Neural crest cell (in vitro differentiated cells): ENCODE measurements around the gene DYNLL1. TPM values are rescaled to one million over a fixed set of nuclear protein-coding genes. Genes with fewer than 3 reads are reported as not detected.
"Not testable (repeated sequence)": the region's sequence is repeated elsewhere in the genome, so short reads cannot be mapped to it uniquely, and the experiment has no call there.

Source experiments
- DNase-seq: peaks from one replicate; pipeline ENCODE4 v3.0.0; 2021; ENCODE audit warnings: low read depth, mixed read lengths, low spot score
- H3K27ac Mint-ChIP-seq: one replicate; pipeline ENCODE4 v1.8.0; 2021; ENCODE audit warnings: mild to moderate bottlenecking, mixed read lengths; ENCODE audit not compliant: unreplicated experiment
- H3K27me3 Mint-ChIP-seq: 2 replicates; pipeline ENCODE4 v1.8.0; 2021; ENCODE audit warnings: low read depth, mild to moderate bottlenecking, mixed read lengths
- H3K36me3 Mint-ChIP-seq: 2 replicates; pipeline ENCODE4 v1.8.0; 2021; ENCODE audit warnings: low read depth, mild to moderate bottlenecking, mixed read lengths
- H3K4me1 Mint-ChIP-seq: 2 replicates; pipeline ENCODE4 v1.8.0; 2021; ENCODE audit warnings: mixed read lengths
- H3K4me3 Mint-ChIP-seq: one replicate; pipeline ENCODE4 v1.8.0; 2021; ENCODE audit warnings: mild to moderate bottlenecking, mixed read lengths
- H3K9me3 Mint-ChIP-seq: 2 replicates; pipeline ENCODE4 v1.8.0; 2021; ENCODE audit warnings: mixed read lengths
- total RNA-seq: library from RNA; stranded (reverse); gene quantifications from 2 replicates; pipeline ENCODE4 v1.2.1, GENCODE V29; 2021
- TF ChIP-seq, protein P1 (sequence below): fragments of 200-600 bp; sonication (generic); conservative IDR thresholded peaks from 2 replicates; pipeline ENCODE4 v1.5.0; 2021; ENCODE audit warnings: antibody characterized with exemption, mild to moderate bottlenecking

The DYNLL1 gene
- total RNA-seq, 1 donor from 2014 or later = 375 TPM

DNA sequence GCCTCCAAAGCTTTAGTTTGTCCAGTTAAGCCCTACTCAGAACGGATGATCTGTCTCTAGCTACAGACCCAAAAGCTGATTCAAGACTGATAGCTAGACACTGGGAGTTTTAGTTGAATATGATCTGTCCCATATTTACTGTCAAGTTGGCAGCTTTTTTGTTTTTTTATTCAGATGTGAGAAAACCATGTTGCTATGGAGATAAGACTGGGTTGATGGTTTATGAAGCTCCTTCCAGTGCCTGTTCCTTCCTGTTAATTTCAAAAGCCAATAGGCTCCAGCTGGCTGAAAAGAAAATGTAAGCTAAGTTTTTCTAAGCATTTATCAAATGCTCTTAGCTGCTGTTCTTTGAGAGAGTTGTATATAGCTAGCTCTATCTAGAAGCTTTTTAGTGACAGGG is 4.7 kb downstream of the DYNLL1 start:
- DNase-seq = no peak
- H3K27me3 Mint-ChIP-seq = no peaks in the 10 kb centered on the region
- H3K4me3 Mint-ChIP-seq = peak overlapping the region; percentile 42
- TF ChIP-seq, protein P1, sequence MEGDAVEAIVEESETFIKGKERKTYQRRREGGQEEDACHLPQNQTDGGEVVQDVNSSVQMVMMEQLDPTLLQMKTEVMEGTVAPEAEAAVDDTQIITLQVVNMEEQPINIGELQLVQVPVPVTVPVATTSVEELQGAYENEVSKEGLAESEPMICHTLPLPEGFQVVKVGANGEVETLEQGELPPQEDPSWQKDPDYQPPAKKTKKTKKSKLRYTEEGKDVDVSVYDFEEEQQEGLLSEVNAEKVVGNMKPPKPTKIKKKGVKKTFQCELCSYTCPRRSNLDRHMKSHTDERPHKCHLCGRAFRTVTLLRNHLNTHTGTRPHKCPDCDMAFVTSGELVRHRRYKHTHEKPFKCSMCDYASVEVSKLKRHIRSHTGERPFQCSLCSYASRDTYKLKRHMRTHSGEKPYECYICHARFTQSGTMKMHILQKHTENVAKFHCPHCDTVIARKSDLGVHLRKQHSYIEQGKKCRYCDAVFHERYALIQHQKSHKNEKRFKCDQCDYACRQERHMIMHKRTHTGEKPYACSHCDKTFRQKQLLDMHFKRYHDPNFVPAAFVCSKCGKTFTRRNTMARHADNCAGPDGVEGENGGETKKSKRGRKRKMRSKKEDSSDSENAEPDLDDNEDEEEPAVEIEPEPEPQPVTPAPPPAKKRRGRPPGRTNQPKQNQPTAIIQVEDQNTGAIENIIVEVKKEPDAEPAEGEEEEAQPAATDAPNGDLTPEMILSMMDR = no peak
- H3K27ac Mint-ChIP-seq = no peak overlapping the region
- no peaks in the 10 kb centered on the region for H3K9me3 Mint-ChIP-seq
- peaks cover 20% of the 10 kb centered on the region for H3K4me1 Mint-ChIP-seq
- H3K36me3 Mint-ChIP-seq = peaks cover 13% of the 10 kb centered on the region

DNA sequence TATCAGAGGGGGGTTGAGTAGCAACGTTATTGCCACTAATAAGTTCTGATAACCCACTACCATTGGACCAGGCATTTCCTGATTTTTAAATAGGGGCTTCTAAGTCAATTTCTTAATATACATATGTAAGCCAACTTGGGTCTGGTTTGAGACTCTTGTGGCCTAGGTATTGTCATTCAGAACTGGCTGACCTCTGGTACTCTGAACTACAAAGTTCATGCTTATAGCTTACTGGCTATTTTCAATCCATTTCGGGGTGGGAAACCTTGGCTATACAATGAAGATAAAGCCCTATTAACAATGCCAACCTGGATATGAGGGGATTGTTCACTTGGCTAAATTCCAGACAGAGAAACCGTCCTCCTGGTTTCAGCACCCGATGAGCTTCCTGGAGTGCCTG is 8.7 kb downstream of the DYNLL1 start:
- Mint-ChIP-seq H3K4me1 (no peaks in the 10 kb centered on the region), H3K27ac (peak overlapping the region; percentile 62), H3K36me3 (peaks cover 13% of the 10 kb centered on the region), H3K9me3 (no peaks in the 10 kb centered on the region), H3K27me3 (no peaks in the 10 kb centered on the region), H3K4me3 (no peak overlapping the region)
- no peak for DNase-seq
- TF ChIP-seq, protein P1 = no peak

DNA sequence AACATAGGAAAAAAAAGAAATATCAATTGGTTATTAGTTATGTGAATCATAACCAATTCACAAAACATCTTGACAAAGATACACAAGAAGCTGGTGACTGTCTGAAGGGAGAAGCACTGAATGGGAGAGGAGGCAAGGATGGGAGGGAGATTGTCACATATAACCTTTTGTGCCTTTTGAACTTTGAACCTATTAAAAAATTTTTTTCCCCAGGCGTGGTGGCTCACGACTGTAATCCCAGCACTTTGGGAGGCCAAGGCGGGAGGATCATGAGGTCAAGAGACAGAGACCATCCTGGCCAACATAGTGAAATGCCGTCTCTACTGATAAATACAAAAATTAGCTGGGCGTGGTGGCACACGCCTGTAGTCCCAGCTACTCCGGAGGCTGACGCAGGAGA is 12.6 kb downstream of the DYNLL1 start:
- Mint-ChIP-seq H3K36me3 (peaks cover 13% of the 10 kb centered on the region), H3K4me1 (no peaks in the 10 kb centered on the region), H3K27me3 (no peaks in the 10 kb centered on the region), H3K27ac (peak overlapping the region; percentile 14), H3K4me3 (no peak overlapping the region), H3K9me3 (no peaks in the 10 kb centered on the region)
- TF ChIP-seq, protein P1 = no peak
- no peak for DNase-seq

DNA sequence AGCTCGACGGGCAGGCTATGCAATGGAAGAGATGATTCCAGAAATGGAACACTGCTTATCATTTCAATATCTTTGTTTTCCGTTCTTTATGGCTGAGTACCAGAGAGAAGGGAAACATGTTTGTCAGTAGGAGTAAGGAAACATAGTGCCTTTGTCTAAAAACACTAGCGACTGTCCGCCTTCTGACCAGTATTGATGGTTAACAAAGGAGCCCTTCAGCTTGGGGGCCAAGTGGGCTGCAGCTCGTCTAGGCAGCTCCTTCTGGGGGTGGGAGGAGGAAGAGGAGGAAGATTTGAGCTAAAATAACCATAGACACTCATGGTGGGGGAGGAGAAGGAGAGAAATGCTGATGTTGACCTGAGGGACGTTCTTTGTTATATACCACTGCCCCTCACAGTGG is 18.1 kb downstream of the DYNLL1 start:
- peaks cover 7% of the 10 kb centered on the region for H3K36me3 Mint-ChIP-seq
- no peaks in the 10 kb centered on the region for H3K27me3 Mint-ChIP-seq
- peak; percentile 36 for DNase-seq
- H3K9me3 Mint-ChIP-seq = no peaks in the 10 kb centered on the region
- TF ChIP-seq, protein P1 = no peak
- H3K4me3 Mint-ChIP-seq = peak overlapping the region; percentile 69
- peak overlapping the region; percentile 89 for H3K27ac Mint-ChIP-seq
- H3K4me1 Mint-ChIP-seq = peaks cover 22% of the 10 kb centered on the region

DNA sequence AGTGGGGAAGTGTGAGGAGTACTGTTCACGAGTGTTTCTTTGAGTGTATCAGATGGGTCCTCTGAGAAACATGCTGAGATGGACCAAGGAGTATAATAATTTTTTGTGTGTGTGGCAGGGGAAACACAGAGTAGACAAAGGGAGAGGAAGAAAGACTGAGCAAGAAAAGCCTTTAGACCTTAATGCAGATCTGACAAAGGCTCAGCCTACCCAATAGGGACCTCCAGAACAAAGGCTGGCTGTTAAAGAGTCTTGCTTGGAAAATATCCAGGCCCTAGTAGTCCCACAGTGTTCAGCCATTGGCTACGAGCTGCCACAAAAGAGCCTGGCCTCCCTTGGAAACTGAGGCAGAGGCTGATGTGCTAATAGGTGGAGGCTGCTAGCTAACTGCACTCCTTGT is 19.6 kb downstream of the DYNLL1 start:
- peaks cover 3% of the 10 kb centered on the region for H3K36me3 Mint-ChIP-seq
- no peak for DNase-seq
- TF ChIP-seq, protein P1 = no peak
- H3K27me3 Mint-ChIP-seq = no peaks in the 10 kb centered on the region
- peaks cover 22% of the 10 kb centered on the region for H3K4me1 Mint-ChIP-seq
- peak overlapping the region; percentile 96 for H3K27ac Mint-ChIP-seq
- H3K9me3 Mint-ChIP-seq = no peaks in the 10 kb centered on the region
- H3K4me3 Mint-ChIP-seq = peak overlapping the region; percentile 4

DNA sequence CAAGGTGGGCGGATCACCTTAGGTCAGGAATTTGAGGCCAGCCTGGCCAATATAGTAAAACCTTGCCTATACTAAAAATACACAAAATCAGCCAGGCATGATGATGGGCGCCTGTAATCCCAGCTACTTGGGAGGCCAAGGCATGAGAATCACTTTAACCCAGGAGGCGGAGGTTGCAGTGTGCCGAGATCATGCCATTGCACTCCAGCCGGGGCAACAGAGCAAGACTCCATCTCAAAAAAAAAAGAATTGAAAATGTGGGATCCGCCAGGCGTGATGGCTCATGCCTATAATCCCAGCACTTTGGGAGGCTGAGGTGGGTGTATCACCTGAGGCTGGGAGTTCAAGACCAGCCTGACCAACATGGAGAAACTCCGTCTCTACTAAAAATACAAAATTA is 23.4 kb downstream of the DYNLL1 start:
- not testable (repeated sequence) for H3K27ac Mint-ChIP-seq, H3K36me3 Mint-ChIP-seq, DNase-seq, H3K27me3 Mint-ChIP-seq, H3K9me3 Mint-ChIP-seq, H3K4me3 Mint-ChIP-seq
- H3K4me1 Mint-ChIP-seq = peaks cover 14% of the 10 kb centered on the region
